K562 (cell line): ENCODE data around the gene GAS2L2. TPM values are rescaled to one million over a fixed set of nuclear protein-coding genes. Genes with fewer than 3 reads are reported as not detected.
A peak's percentile ranks its signal among the peaks of the same experiment; 100 is the strongest.

Experiments
- ATF1 ChIP-seq, 2 experiments: fragments of 450-650 bp in 1 of 2; IDR thresholded peaks; 2 replicates each; pipeline ENCODE4 v1.6.1; 2016; ENCODE audit warnings: missing compliant biosample characterization in 1 of 2, missing genetic modification characterization in 1 of 2
- EWSR1 ChIP-seq: fragments of 450-650 bp; IDR thresholded peaks from 2 replicates; pipeline ENCODE4 v1.6.1; 2018; ENCODE audit warnings: borderline replicate concordance, mild to moderate bottlenecking, low read depth, moderate library complexity; ENCODE audit not compliant: partially characterized antibody
- HDAC3 ChIP-seq: fragments of 450-650 bp; IDR thresholded peaks from 2 replicates; pipeline ENCODE4 v1.6.1; 2018; ENCODE audit warnings: borderline replicate concordance, mild to moderate bottlenecking, moderate library complexity; ENCODE audit not compliant: partially characterized antibody
- KLF6 ChIP-seq: fragments of 250-450 bp; sonication (Bioruptor Pico); IDR thresholded peaks from 2 replicates; pipeline ENCODE4 v1.4.0; 2020; ENCODE audit warnings: mild to moderate bottlenecking, moderate library complexity, borderline replicate concordance
- MGA ChIP-seq: fragments of 450-650 bp; IDR thresholded peaks from 2 replicates; pipeline ENCODE4 v1.6.1; 2016; ENCODE audit warnings: mild to moderate bottlenecking, moderate library complexity
- MTF1 ChIP-seq: fragments of 250-450 bp; sonication (Bioruptor Pico); IDR thresholded peaks from 2 replicates; pipeline ENCODE4 v1.9.0; 2021; ENCODE audit warnings: moderate library complexity, mild to moderate bottlenecking, inconsistent platforms, borderline replicate concordance
- PATZ1 ChIP-seq: fragments of 250-450 bp; sonication (Bioruptor Pico); IDR thresholded peaks from 2 replicates; pipeline ENCODE4 v1.5.0; 2020; ENCODE audit warnings: mild to moderate bottlenecking, borderline replicate concordance
- RBM25 ChIP-seq: fragments of 200-400 bp; formaldehyde crosslinking; IDR thresholded peaks from 2 replicates; pipeline ENCODE4 v1.6.1; 2018; ENCODE audit warnings: low read length, low read depth, moderate library complexity; ENCODE audit not compliant: severe bottlenecking
- SAFB ChIP-seq: fragments of 200-400 bp; formaldehyde crosslinking; IDR thresholded peaks from 2 replicates; pipeline ENCODE4 v1.6.1; 2017; ENCODE audit warnings: low read depth, low read length, borderline replicate concordance
- SMARCC2 ChIP-seq: fragments of 450-650 bp; IDR thresholded peaks from 2 replicates; pipeline ENCODE4 v1.6.1; 2017; ENCODE audit warnings: antibody characterized with exemption, moderate library complexity, mild to moderate bottlenecking, low read depth
- TEAD2 ChIP-seq: fragments of 450-650 bp; IDR thresholded peaks from 2 replicates; pipeline ENCODE4 v1.6.1; 2016; ENCODE audit warnings: missing genetic modification characterization, control low read depth, missing compliant biosample characterization
- ZC3H4 ChIP-seq: sonication (generic); formaldehyde crosslinking; IDR thresholded peaks from 2 replicates; pipeline ENCODE4 v1.9.0; 2021; ENCODE audit warnings: missing genetic modification reagents, borderline replicate concordance
- ZNF445 ChIP-seq: fragments of 250-450 bp; sonication (Bioruptor Pico); IDR thresholded peaks from 2 replicates; pipeline ENCODE4 v1.4.0; 2020; ENCODE audit warnings: low read depth, mild to moderate bottlenecking, moderate library complexity
- polyA plus RNA-seq, 8 experiments: library from polyadenylated mRNA; depleted of rRNA in 4 of 8; stranded (reverse) in 5 of 8; unstranded in 3 of 8; fragments of >200 nt; fragmentation: Nextera tagmentation in 2 of 8; fragmentation: Illumina TruSeq in 1 of 8; extraction: Ambion mirVana in 2 of 8; extraction: Trizol in 1 of 8; gene quantifications; 2 replicates each; pipeline versions ENCODE4 v1.2.1 to v1.2.3, GENCODE V29; 2011 to 2014; ENCODE audit warnings: inconsistent platforms in 1 of 8, missing spikeins in 1 of 8
- total RNA-seq, 7 experiments: library from RNA; depleted of rRNA in 6 of 7; stranded (reverse); fragments of >200 nt in 6 of 7; fragmentation: Illumina TruSeq in 2 of 7; extraction: Trizol in 2 of 7; gene quantifications; 2 replicates each; pipeline versions ENCODE4 v1.2.1 to v1.2.3, GENCODE V29; 2011 to 2021; ENCODE audit warnings: low replicate concordance in 1 of 7

GAS2L2 gene
- total and polyA plus RNA-seq, 9 of the 15 experiments (the other 6 are each of a cell fraction or from before 2014, with no cell fraction given): not detected

GRCh38 chr17:35764123-35764991 lies 11.3 kb upstream of the GAS2L2 start (continued):
- TF ChIP-seq HDAC3 (no peak), SMARCC2 (no peak), MTF1 (CRISPR knock-in tag) (no peak), ZC3H4 (no peak), RBM25 (peak; percentile 61), EWSR1 (no peak), SAFB (peak; percentile 11; the same call in 1 of the 2 replicates), KLF6 (CRISPR knock-in tag) (no peak), MGA (peak; percentile 94), ATF1 (CRISPR knock-in tag; IDR thresholded peaks at IDR 0.05) (no peak), ATF1 (tag; IDR thresholded peaks at IDR 0.05) (peak; percentile 64; the same call in 1 of the 2 replicates), PATZ1 (CRISPR knock-in tag) (no peak), TEAD2 (tag) (no peak), ZNF445 (no peak)
